ENCODE measurements around the gene TCAF1. TPM values are rescaled to one million over a fixed set of nuclear protein-coding genes. Genes with fewer than 3 reads are reported as not detected.

TCAF1 gene
- total RNA-seq = 46.3 TPM
- long read RNA-seq, full-length matches to known transcripts = 11 of 55 reads
- long read RNA-seq, partial matches to known transcripts = 23 of 55 reads
- long read RNA-seq, other reads (novel, unspliced or antisense) = 21 of 55 reads

- DNase-seq (ENCODE audit: low spot score) = peak; percentile 98
- intact Hi-C loops (cut with DNase I) = loop anchor here (1.0 to 10.0 kb wide), 2 partner anchors 19 to 517 kb away; partner anchors contain the start of gene ZYX
These were observed at the start of gene TCAF1 for GRCh38 chr7:143901668-143902331. Gene TCAF1, minus strand, starts transcription at chr7:143902176. Its CDS starts 25,568 bp downstream, at chr7:143876608.

- intact Hi-C loops (cut with DNase I) = no loop called here
- DNase-seq (ENCODE audit: low spot score) = no peak
These were observed 46.8 kb upstream of the TCAF1 start for GRCh38 chr7:143948733-143949132.

- intact Hi-C loops (cut with DNase I) = no loop called here
These were observed 45.1 kb upstream of the TCAF1 start for GRCh38 chr7:143947111-143947510.

GRCh38 chr7:143945423-143945822 is 43.4 kb upstream of the TCAF1 start:
- intact Hi-C loops (cut with DNase I) = no loop called here

More at GRCh38 chr7:143947111-143947510, 45.1 kb upstream of the TCAF1 start:
- no peak for DNase-seq (ENCODE audit: low spot score)

GRCh38 chr7:143938379-143939243 is 36.6 kb upstream of the TCAF1 start:
- DNase-seq (ENCODE audit: low spot score) = no peak
- intact Hi-C loops (cut with DNase I) = no loop called here

More at GRCh38 chr7:143945423-143945822, 43.4 kb upstream of the TCAF1 start:
- DNase-seq (ENCODE audit: low spot score) = no peak

- no peak for DNase-seq (ENCODE audit: low spot score)
- intact Hi-C loops (cut with DNase I) = no loop called here
These were observed 34.4 kb upstream of the TCAF1 start for GRCh38 chr7:143936087-143937009.

- no peak for DNase-seq (ENCODE audit: low spot score)
- intact Hi-C loops (cut with DNase I) = no loop called here
These were observed 32.8 kb upstream of the TCAF1 start, which contains the start of gene OR2F2 for GRCh38 chr7:143934526-143935325. Gene OR2F2, plus strand, starts transcription at chr7:143935233. Its CDS starts 0 bp downstream, at chr7:143935233.

- intact Hi-C loops (cut with DNase I) = no loop called here
- no peak for DNase-seq (ENCODE audit: low spot score)
These were observed 29.8 kb upstream of the TCAF1 start for GRCh38 chr7:143931739-143932138.

- no peak for DNase-seq (ENCODE audit: low spot score)
- intact Hi-C loops (cut with DNase I) = no loop called here
These were observed 27.4 kb upstream of the TCAF1 start for GRCh38 chr7:143929224-143929920.

GRCh38 chr7:143924851-143925250 is 22.9 kb upstream of the TCAF1 start:
- intact Hi-C loops (cut with DNase I) = no loop called here
- DNase-seq (ENCODE audit: low spot score) = no peak

GRCh38 chr7:143914938-143915652 is 13.1 kb upstream of the TCAF1 start:
- intact Hi-C loops (cut with DNase I) = no loop called here
- no peak for DNase-seq (ENCODE audit: low spot score)

GRCh38 chr7:143913945-143914615 is 12.1 kb upstream of the TCAF1 start:
- intact Hi-C loops (cut with DNase I) = no loop called here

GRCh38 chr7:143910473-143911248 is 8.7 kb upstream of the TCAF1 start:
- no peak for DNase-seq (ENCODE audit: low spot score)
- intact Hi-C loops (cut with DNase I) = no loop called here

More at GRCh38 chr7:143913945-143914615, 12.1 kb upstream of the TCAF1 start:
- DNase-seq (ENCODE audit: low spot score) = no peak

- intact Hi-C loops (cut with DNase I) = loop anchor here (10.0 kb wide), 1 partner anchor 525 kb away; the partner anchor contains the start of gene ZYX
- no peak for DNase-seq (ENCODE audit: low spot score)
These were observed 7.9 kb upstream of the TCAF1 start for GRCh38 chr7:143909863-143910262.

- intact Hi-C loops (cut with DNase I) = loop anchor here (10.0 kb wide), 1 partner anchor 523 kb away; the partner anchor contains the start of gene ZYX
These were observed 6.1 kb upstream of the TCAF1 start for GRCh38 chr7:143908120-143908519.

GRCh38 chr7:143906895-143907294 is 4.9 kb upstream of the TCAF1 start:
- no peak for DNase-seq (ENCODE audit: low spot score)
- intact Hi-C loops (cut with DNase I) = loop anchor here (10.0 kb wide), 1 partner anchor 522 kb away; the partner anchor contains the start of gene ZYX

More at GRCh38 chr7:143908120-143908519, 6.1 kb upstream of the TCAF1 start:
- no peak for DNase-seq (ENCODE audit: low spot score)
